Left ventricle myocardium inferior (tissue), 1 donor: ENCODE results near the gene SATB2. TPM values are rescaled to one million over a fixed set of nuclear protein-coding genes. Genes with fewer than 3 reads are reported as not detected.

Experiments used
- DNase-seq: peaks from one replicate; pipeline ENCODE4 v3.0.0-alpha.2; 2020
- H3K27ac ChIP-seq: fragments of 200-600 bp; replicated peaks from 2 replicates; pipeline ENCODE4 v1.8.0; 2021
- H3K27me3 ChIP-seq: fragments of 200-600 bp; 2 replicates; pipeline ENCODE4 v1.8.0; 2021; ENCODE audit warnings: low read depth
- H3K36me3 ChIP-seq: fragments of 200-600 bp; 2 replicates; pipeline ENCODE4 v1.8.0; 2021
- H3K4me1 ChIP-seq: fragments of 200-600 bp; 2 replicates; pipeline ENCODE4 v1.8.0; 2021
- H3K4me3 ChIP-seq: fragments of 200-600 bp; 2 replicates; pipeline ENCODE4 v1.8.0; 2021; ENCODE audit warnings: mild to moderate bottlenecking, moderate library complexity
- H3K9me3 ChIP-seq: fragments of 200-600 bp; replicated peaks from 2 replicates; pipeline ENCODE4 v1.8.0; 2021
- intact Hi-C: fragments of 100-400 bp; cut with micrococcal nuclease; formaldehyde crosslinking; loops from one replicate; pipeline ENCODE4 v1.11.0; 2022
- total RNA-seq: library from RNA; stranded (reverse); fragmentation: NEBNext Ultra II Directional; extraction: Animal tissue kit (Norgen Biotek cat#: 25700); gene quantifications from one replicate; pipeline ENCODE4 v1.2.1, GENCODE V29; 2021
- TF ChIP-seq, protein P1 (sequence below): fragments of 200-600 bp; IDR thresholded peaks from 2 replicates; pipeline ENCODE4 v1.8.0; 2021; ENCODE audit warnings: antibody characterized with exemption, mild to moderate bottlenecking, borderline replicate concordance
- donor health status: DM: no; HTN: yes; CAD: no; lungs with severe emphysema.

Gene SATB2
- total RNA-seq, 1 donor from 2014 or later = 1.1 TPM

DNA sequence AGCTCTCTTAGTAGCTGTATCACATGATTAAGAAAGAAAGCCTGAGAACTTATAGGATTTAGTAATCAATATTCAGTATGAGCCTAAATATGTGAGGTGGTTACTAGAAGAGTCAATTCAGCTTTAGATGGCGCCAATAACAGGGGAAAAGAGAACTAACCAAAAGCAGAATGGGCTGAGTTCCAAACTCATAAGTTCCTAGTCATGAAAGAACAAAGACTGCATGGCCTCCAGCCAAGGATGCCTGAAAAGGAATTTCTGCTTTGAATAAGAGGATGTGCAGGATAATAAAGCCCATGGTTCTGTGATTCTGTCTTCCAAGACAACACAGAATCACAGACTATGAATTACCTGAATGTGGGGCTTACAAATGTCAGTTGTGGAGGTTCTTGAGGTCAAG lies 196.5 kb downstream of the SATB2 start:
- Histone ChIP-seq H3K9me3 (peaks cover 39% of the 10 kb centered on the region), H3K27ac (no peak overlapping the region), H3K4me3 (no peak overlapping the region), H3K4me1 (no peaks in the 10 kb centered on the region), H3K36me3 (no peaks in the 10 kb centered on the region), H3K27me3 (no peaks in the 10 kb centered on the region)
- DNase-seq = no peak
- intact Hi-C loops = no loop called here
- TF ChIP-seq, protein P1, sequence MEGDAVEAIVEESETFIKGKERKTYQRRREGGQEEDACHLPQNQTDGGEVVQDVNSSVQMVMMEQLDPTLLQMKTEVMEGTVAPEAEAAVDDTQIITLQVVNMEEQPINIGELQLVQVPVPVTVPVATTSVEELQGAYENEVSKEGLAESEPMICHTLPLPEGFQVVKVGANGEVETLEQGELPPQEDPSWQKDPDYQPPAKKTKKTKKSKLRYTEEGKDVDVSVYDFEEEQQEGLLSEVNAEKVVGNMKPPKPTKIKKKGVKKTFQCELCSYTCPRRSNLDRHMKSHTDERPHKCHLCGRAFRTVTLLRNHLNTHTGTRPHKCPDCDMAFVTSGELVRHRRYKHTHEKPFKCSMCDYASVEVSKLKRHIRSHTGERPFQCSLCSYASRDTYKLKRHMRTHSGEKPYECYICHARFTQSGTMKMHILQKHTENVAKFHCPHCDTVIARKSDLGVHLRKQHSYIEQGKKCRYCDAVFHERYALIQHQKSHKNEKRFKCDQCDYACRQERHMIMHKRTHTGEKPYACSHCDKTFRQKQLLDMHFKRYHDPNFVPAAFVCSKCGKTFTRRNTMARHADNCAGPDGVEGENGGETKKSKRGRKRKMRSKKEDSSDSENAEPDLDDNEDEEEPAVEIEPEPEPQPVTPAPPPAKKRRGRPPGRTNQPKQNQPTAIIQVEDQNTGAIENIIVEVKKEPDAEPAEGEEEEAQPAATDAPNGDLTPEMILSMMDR = no peak

DNA sequence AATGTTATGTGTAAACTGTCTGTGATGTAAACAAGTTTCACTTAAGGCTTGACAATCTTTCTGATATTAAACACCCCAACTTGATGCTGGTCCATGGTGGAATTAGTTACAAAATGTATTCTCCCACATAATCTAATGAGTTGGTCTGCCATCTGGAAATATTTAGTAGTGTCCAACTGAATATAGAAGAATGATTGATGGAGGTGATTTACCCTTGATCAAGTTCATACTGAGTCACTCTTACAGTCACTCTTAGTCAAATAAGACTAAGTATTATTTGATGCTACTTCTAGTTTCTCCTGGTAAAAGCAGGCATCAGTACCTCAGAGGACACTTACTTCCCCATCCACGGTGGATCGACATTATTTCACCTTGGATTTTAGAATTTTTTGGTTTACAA lies 198.1 kb downstream of the SATB2 start:
- intact Hi-C loops = no loop called here
- H3K4me3 ChIP-seq = no peak overlapping the region
- TF ChIP-seq, protein P1 = no peak
- DNase-seq = no peak
- no peak overlapping the region for H3K27ac ChIP-seq
- H3K36me3 ChIP-seq = no peaks in the 10 kb centered on the region
- H3K4me1 ChIP-seq = no peaks in the 10 kb centered on the region
- H3K27me3 ChIP-seq = no peaks in the 10 kb centered on the region
- peaks cover 38% of the 10 kb centered on the region for H3K9me3 ChIP-seq

DNA sequence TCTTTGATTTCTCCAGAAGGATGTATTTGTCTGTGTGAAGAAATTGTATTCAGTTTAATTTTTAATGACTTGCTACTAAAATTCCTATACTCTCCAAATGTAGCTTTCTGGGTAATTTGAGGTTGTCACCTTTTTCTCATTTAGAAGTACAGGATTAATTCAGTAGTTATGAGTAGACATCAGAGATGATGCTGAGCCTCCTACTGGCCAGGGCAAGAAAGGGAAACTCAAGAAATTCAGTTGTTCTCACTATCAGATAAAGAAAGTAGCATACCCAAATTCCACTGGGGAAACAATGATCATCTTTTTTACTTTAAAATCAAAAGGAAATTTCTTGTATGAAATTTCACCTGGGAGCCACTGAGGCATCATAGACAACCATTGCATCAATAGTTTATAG lies 199.4 kb downstream of the SATB2 start:
- Histone ChIP-seq H3K4me1 (no peaks in the 10 kb centered on the region), H3K4me3 (no peak overlapping the region), H3K9me3 (peaks cover 25% of the 10 kb centered on the region), H3K27me3 (no peaks in the 10 kb centered on the region), H3K36me3 (no peaks in the 10 kb centered on the region), H3K27ac (no peak overlapping the region)
- intact Hi-C loops = no loop called here
- no peak for DNase-seq
- TF ChIP-seq, protein P1 = no peak

DNA sequence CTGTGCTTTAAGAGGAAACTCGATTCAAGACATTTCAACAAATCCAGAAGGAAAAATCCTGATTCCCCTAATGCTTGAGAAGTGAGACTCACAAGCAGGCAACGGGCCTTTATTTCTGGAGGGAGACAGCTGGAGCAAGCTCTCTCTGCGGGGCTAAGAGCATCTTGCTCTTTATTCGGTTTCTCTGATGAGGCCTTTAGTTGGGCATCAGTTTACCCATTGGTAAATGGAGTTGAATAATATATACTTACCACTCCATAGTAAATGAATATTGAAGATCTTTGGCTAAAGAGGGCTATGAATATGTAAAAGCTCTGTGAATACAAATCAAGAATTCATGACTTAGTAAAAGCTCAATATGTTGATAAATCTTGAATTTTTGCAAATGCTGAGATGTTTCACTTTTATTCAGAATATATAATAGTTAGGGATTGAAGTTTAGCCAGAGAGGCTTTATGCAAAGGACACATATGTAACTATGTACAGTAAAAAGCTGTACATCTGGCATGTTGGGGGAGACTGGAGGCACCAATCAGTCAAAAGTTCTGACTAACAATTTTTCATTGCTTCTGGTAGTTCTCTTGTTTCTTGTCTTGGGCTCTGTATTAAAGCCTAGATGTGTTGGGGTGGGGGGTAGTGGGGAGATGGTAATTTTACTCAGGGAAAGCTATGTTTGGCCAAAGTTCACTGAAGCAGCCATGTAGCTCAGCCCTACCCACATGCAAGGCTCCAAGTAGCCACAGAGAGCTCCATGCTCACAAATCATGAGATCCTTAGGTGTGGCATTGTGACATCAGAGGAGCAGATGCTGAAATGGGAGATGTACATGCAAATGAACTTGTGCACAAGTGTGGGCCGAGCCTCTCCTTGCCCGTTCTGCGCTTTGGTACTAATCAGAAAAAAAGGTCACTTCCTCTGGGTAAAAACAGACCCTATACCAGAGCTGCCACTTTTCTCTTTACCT lies 200.2 kb downstream of the SATB2 start:
- H3K4me1 ChIP-seq = no peaks in the 10 kb centered on the region
- H3K27me3 ChIP-seq = no peaks in the 10 kb centered on the region
- H3K4me3 ChIP-seq = no peak overlapping the region
- no peak for DNase-seq
- H3K9me3 ChIP-seq = peaks cover 17% of the 10 kb centered on the region
- TF ChIP-seq, protein P1 = no peak
- H3K27ac ChIP-seq = no peak overlapping the region
- H3K36me3 ChIP-seq = no peaks in the 10 kb centered on the region
- intact Hi-C loops = no loop called here

DNA sequence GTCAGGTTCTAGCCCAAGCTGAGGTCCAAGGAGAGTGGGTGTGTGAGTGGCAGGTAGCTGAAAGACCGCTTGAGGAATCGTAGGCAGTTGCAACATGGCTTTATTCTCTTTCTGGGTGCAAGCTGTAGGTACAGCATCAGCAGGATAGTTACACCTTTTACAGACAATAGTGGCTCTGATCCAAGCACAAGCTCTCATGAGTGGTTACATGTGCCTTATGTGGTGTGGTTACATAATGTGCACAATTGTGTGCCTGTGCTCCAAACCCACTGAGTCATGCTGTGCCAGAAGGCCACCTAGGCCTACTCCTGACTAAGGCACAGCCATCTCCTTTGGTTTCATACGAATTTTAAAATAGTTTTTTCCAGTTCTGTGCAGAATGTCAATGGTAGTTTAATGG lies 227.6 kb downstream of the SATB2 start:
- intact Hi-C loops = no loop called here
- Histone ChIP-seq H3K9me3 (peaks cover 26% of the 10 kb centered on the region), H3K27ac (no peak overlapping the region), H3K4me1 (no peaks in the 10 kb centered on the region), H3K36me3 (no peaks in the 10 kb centered on the region), H3K4me3 (no peak overlapping the region), H3K27me3 (no peaks in the 10 kb centered on the region)
- TF ChIP-seq, protein P1 = no peak
- no peak for DNase-seq
